Upper lobe of left lung (tissue), 4 donors: ENCODE measurements around the gene TBCA.

Source experiments
- EP300 ChIP-seq, 4 donors: sonication (generic); formaldehyde crosslinking; IDR thresholded peaks; one replicate each; pipeline ENCODE4 v1.5.1; 2017; ENCODE audit warnings: antibody characterized with exemption in 4 of 4, control low read depth in 2 of 4
- POLR2A ChIP-seq, 4 donors: fragments of 450-650 bp; IDR thresholded peaks; one replicate each; pipeline ENCODE4 v1.5.1; 2016 to 2017; ENCODE audit warnings: antibody characterized with exemption in 4 of 4, mild to moderate bottlenecking in 2 of 4
- TF ChIP-seq, protein P1 (sequence below), 6 experiments: fragments of 450-650 bp in 4 of 6; fragments of 200-600 bp in 2 of 6; sonication (generic) in 2 of 6; IDR thresholded peaks; one replicate each; pipeline ENCODE4 v1.5.1; 2016 to 2019; ENCODE audit warnings: antibody characterized with exemption in 6 of 6

DNA sequence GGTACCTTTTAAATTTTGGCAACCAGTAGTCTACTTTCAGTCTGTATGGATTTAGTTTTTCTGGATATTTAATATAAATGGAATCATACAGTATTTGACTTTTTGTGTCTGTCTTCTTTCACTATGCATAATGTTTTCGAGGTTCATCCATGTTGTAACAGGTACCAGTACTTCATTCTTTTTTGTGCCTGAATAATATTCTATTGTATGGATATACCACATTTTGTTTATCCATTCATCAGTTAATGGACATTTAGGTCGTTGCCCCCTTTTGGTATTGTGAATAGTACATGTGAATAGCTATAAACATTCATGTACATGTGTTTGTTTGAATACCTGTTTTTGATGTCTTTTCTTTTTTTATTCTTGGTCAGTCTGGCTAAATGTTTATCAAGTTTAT lies 19.1 kb upstream of the TBCA start:
- TF ChIP-seq POLR2A (IDR thresholded peaks at IDR 0.05): no peak
- TF ChIP-seq, protein P1, sequence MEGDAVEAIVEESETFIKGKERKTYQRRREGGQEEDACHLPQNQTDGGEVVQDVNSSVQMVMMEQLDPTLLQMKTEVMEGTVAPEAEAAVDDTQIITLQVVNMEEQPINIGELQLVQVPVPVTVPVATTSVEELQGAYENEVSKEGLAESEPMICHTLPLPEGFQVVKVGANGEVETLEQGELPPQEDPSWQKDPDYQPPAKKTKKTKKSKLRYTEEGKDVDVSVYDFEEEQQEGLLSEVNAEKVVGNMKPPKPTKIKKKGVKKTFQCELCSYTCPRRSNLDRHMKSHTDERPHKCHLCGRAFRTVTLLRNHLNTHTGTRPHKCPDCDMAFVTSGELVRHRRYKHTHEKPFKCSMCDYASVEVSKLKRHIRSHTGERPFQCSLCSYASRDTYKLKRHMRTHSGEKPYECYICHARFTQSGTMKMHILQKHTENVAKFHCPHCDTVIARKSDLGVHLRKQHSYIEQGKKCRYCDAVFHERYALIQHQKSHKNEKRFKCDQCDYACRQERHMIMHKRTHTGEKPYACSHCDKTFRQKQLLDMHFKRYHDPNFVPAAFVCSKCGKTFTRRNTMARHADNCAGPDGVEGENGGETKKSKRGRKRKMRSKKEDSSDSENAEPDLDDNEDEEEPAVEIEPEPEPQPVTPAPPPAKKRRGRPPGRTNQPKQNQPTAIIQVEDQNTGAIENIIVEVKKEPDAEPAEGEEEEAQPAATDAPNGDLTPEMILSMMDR (IDR thresholded peaks at IDR 0.05): no peak
- TF ChIP-seq EP300 (IDR thresholded peaks at IDR 0.05): no peak
